ENCODE measurements around the gene ITPR1.

DNA sequence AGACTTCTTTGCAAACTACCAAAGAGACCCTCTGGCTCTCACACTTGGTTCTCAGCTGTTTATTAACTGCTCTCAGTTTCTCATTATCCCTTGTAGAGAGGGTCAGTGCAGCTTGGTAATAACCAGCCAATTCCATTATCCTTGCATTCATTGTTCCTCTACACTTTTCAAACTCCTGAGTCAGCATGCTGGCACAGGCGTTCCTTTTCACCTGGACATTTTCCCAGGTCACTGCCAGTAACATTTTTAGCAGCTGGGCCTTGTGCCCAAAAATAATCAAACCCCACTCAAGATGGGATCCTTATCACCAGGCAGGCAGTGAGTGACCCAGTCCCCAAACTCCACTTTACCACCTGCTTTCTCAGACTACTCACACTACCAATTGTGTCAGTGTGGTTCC is 21.2 kb upstream of the ITPR1 start:
- TF ChIP-seq CSDC2 (CRISPR knock-in tag; IDR thresholded peaks at IDR 0.05): no peak
- no peak for TF ChIP-seq PATZ1 (CRISPR knock-in tag; IDR thresholded peaks at IDR 0.05; ENCODE audit: borderline replicate concordance)
- TF ChIP-seq GLIS3 (CRISPR knock-in tag; IDR thresholded peaks at IDR 0.05): no peak
- TF ChIP-seq TOX (CRISPR knock-in tag; IDR thresholded peaks at IDR 0.05; ENCODE audit: borderline replicate concordance): no peak
- TF ChIP-seq CREB5 (CRISPR knock-in tag; IDR thresholded peaks at IDR 0.05; ENCODE audit: low read depth): no peak
- no peak for TF ChIP-seq CSRNP3 (CRISPR knock-in tag; IDR thresholded peaks at IDR 0.05)
- no peak for TF ChIP-seq POU6F1 (CRISPR knock-in tag; IDR thresholded peaks at IDR 0.05; ENCODE audit: borderline replicate concordance, low read depth)
- no peak for TF ChIP-seq ARNTL (CRISPR knock-in tag; IDR thresholded peaks at IDR 0.05; ENCODE audit: borderline replicate concordance, low read depth)

Measured in SK-N-SH treated with all-trans-retinoic acid at 6 μM for 48 hours (cell line).